ENCODE results near the gene ITGBL1. TPM values are rescaled to one million over a fixed set of nuclear protein-coding genes. Genes with fewer than 3 reads are reported as not detected.

The ITGBL1 gene
- total RNA-seq, 4 donors from 2014 or later = 1.8 to 19.4 (median 2.6) TPM; not detected in 1

DNA sequence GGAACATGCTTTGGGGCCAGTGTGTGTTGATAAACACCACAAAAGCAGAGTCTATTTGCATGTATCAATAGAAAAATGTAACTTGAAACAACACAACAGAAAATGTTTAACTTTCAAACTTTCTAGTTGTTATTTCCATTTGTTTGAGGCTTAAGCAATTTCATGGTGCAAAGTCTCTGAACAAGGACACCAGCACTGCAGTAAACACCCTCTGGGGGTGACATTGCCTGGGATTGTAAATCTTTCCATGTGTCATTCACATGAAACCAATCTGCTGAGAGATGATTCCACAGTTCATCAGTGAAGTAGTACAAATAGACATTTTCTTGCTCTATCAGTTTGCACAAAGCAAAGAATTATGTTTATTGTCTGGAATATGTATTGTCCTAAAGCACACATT, 124.5 kb downstream of the ITGBL1 start:
- Histone ChIP-seq H3K27ac (no peak overlapping the region), H3K4me1 (no peaks in the 10 kb centered on the region), H3K4me3 (no peak overlapping the region), H3K27me3 (no peaks in the 10 kb centered on the region), H3K9me3 (no peaks in the 10 kb centered on the region), H3K36me3 (no peaks in the 10 kb centered on the region)
- TF ChIP-seq, protein P1, sequence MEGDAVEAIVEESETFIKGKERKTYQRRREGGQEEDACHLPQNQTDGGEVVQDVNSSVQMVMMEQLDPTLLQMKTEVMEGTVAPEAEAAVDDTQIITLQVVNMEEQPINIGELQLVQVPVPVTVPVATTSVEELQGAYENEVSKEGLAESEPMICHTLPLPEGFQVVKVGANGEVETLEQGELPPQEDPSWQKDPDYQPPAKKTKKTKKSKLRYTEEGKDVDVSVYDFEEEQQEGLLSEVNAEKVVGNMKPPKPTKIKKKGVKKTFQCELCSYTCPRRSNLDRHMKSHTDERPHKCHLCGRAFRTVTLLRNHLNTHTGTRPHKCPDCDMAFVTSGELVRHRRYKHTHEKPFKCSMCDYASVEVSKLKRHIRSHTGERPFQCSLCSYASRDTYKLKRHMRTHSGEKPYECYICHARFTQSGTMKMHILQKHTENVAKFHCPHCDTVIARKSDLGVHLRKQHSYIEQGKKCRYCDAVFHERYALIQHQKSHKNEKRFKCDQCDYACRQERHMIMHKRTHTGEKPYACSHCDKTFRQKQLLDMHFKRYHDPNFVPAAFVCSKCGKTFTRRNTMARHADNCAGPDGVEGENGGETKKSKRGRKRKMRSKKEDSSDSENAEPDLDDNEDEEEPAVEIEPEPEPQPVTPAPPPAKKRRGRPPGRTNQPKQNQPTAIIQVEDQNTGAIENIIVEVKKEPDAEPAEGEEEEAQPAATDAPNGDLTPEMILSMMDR (IDR thresholded peaks at IDR 0.05) = no peak
- no peak for TF ChIP-seq POLR2A (IDR thresholded peaks at IDR 0.05)
- DNase-seq = no peak
- intact Hi-C loops (cut with DNase I; ENCODE audit: low total_unique reads) = no loop called here

- no peaks in the 10 kb centered on the region for H3K4me1 ChIP-seq
- no peak overlapping the region for H3K27ac ChIP-seq
- no peak for TF ChIP-seq POLR2A (IDR thresholded peaks at IDR 0.05)
- TF ChIP-seq, protein P1 (IDR thresholded peaks at IDR 0.05) = no peak
- intact Hi-C loops (cut with DNase I; ENCODE audit: low total_unique reads) = no loop called here
- no peak overlapping the region for H3K4me3 ChIP-seq
- DNase-seq = no peak
- no peaks in the 10 kb centered on the region for H3K9me3 ChIP-seq
- H3K27me3 ChIP-seq = no peaks in the 10 kb centered on the region
- no peaks in the 10 kb centered on the region for H3K36me3 ChIP-seq
These were observed 126.9 kb downstream of the ITGBL1 start for GRCh38 chr13:101579281-101579802.

DNA sequence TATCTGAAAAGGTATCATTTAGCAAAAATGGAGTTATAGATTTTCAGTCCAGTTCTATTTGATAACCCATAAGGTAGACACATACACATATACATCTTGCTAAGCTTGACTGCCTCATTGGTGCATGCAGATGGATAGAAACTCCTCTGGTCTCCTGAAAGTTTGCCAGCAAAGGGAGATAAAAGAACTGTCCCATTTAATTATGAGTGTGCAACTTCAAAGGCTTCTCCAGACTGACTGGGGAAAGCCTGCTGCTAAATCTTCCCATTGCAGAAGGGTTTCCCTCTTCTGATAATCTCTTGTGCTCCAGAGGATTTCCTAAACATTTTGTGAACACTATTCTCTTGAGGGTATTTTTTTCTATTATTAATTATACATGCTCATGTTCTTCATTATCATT, 131.9 kb downstream of the ITGBL1 start:
- DNase-seq = no peak
- no peaks in the 10 kb centered on the region for H3K36me3 ChIP-seq
- no peak overlapping the region for H3K27ac ChIP-seq
- H3K4me1 ChIP-seq = no peaks in the 10 kb centered on the region
- intact Hi-C loops (cut with DNase I; ENCODE audit: low total_unique reads) = no loop called here
- no peak overlapping the region for H3K4me3 ChIP-seq
- no peaks in the 10 kb centered on the region for H3K27me3 ChIP-seq
- TF ChIP-seq POLR2A (IDR thresholded peaks at IDR 0.05) = no peak
- TF ChIP-seq, protein P1 (IDR thresholded peaks at IDR 0.05) = no peak
- H3K9me3 ChIP-seq = no peaks in the 10 kb centered on the region

DNA sequence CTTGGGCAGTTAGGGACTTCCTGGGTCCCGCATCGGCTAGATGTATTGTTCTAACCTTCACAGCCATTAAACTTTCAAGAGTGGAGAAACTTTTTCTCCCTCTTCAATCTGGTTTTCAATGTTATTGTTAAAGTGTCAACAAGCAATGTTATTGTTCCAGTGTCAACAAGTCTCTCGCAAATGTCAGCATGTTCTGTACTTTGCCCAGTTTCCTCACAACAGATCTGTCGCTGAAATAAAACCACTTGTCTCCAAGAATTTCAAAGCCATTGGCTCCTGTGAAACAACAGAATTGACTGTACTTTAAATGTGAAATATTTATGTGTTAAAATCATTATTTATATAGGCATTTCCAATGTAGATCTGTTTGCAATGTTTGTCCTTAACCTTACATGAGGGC, 138.0 kb downstream of the ITGBL1 start:
- no peak overlapping the region for H3K4me3 ChIP-seq
- TF ChIP-seq, protein P1 (IDR thresholded peaks at IDR 0.05) = no peak

DNA sequence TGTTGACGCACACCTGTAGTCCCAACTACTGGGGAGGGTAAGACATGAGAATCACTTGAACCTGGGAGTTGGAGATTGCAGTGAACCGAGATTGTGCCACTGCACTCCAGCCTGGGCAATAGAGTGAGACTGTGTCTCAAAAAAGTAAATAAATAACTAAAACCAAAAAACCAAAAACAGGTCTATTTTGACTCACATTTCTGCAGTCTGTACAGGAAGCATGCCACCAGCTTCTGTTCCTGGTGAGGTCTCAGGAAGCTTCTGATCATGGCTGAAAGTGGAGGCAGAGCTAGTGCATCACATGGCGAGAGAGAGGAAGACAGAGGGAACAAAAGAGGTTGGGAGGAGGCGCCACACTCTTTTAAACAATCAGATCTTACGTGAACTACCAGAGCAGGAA, 142.5 kb downstream of the ITGBL1 start:
- no peaks in the 10 kb centered on the region for H3K4me1 ChIP-seq
- H3K36me3 ChIP-seq = no peaks in the 10 kb centered on the region
- H3K27me3 ChIP-seq = no peaks in the 10 kb centered on the region
- no peak overlapping the region for H3K4me3 ChIP-seq
- intact Hi-C loops (cut with DNase I; ENCODE audit: low total_unique reads) = no loop called here
- DNase-seq = no peak
- TF ChIP-seq, protein P1 (IDR thresholded peaks at IDR 0.05) = no peak
- TF ChIP-seq POLR2A (IDR thresholded peaks at IDR 0.05) = no peak
- no peaks in the 10 kb centered on the region for H3K9me3 ChIP-seq
- no peak overlapping the region for H3K27ac ChIP-seq

More for the DNA sequence above, 138.0 kb downstream of the ITGBL1 start:
- no peaks in the 10 kb centered on the region for H3K9me3 ChIP-seq
- no peak for DNase-seq
- H3K36me3 ChIP-seq = no peaks in the 10 kb centered on the region
- intact Hi-C loops (cut with DNase I; ENCODE audit: low total_unique reads) = no loop called here
- no peaks in the 10 kb centered on the region for H3K27me3 ChIP-seq
- no peak overlapping the region for H3K27ac ChIP-seq
- no peaks in the 10 kb centered on the region for H3K4me1 ChIP-seq
